ENCODE results near the gene PPP2R2D.
"Not testable (repeated sequence)": the region's sequence is repeated elsewhere in the genome, so short reads cannot be mapped to it uniquely, and the experiment has no call there.

- TF ChIP-seq CTCF, EP300, POLR2A (IDR thresholded peaks at IDR 0.05): not testable (repeated sequence)
Measured at GRCh38 chr10:131883621-131884393, 17.0 kb upstream of the PPP2R2D start.
